ENCODE data around the gene CEP72. TPM values are rescaled to one million over a fixed set of nuclear protein-coding genes. Genes with fewer than 3 reads are reported as not detected.

The CEP72 gene
- total RNA-seq, 1 experiment from 2014 or later = 33.2 TPM

GRCh38 chr5:670396-671270 is 58.5 kb downstream of the CEP72 start:
- no TSS peak for BruUV-seq (replicated peaks)
- intact Hi-C loops (cut with micrococcal nuclease; ENCODE audit: unreplicated experiment) = loop anchor here (5.0 kb wide), 1 partner anchor 232 kb away; no protein-coding TSS in a partner anchor
- Histone ChIP-seq H3K27me3 (ENCODE audit: control insufficient read depth, insufficient read depth, low read length) (no peaks in the 10 kb centered on the region), H3K4me1 (ENCODE audit: control insufficient read depth, insufficient read depth, low read length) (peaks cover 52% of the 10 kb centered on the region), H3K27ac (ENCODE audit: low read length) (peak overlapping the region; percentile 63; the same call in 1 of the 2 replicates), H3K4me3 (ENCODE audit: low read depth in 2 of 2, low read length in 2 of 2) (peak overlapping the region in 1 of 2 experiments; percentile 49; a peak in 1 of 4 replicates), H3K9me3 (ENCODE audit: control insufficient read depth, insufficient read depth, low read depth, low read length) (no peaks in the 10 kb centered on the region), H3K36me3 (ENCODE audit: control insufficient read depth, insufficient read depth, low read length) (no peaks in the 10 kb centered on the region; the same call in 1 of the 2 replicates)
- DNase-seq (ENCODE audit: low read depth, low spot score) (no peak), ATAC-seq (peak; percentile 5; the same call in 1 of the 2 replicates)
- CTCF ChIA-PET = interaction anchor here (0.6 kb wide), 1 partner anchor 23 kb away, joined by 7 read pairs; the partner anchor contains the start of gene TPPP
- TF ChIP-seq TCF7L2 (IDR thresholded peaks at IDR 0.05; ENCODE audit: low read depth, low read length) (no peak), REST (IDR thresholded peaks at IDR 0.05; ENCODE audit: insufficient read depth in 1 of 2, low read depth in 2 of 2, low read length in 1 of 2) (no peak), POLR2AphosphoS5 (IDR thresholded peaks at IDR 0.05; ENCODE audit: low read depth, low read length) (0 out of 2 replicates have a peak, but pooled peaks have one; percentile 25), CTCF (IDR thresholded peaks at IDR 0.05) (no peak), SIN3A (IDR thresholded peaks at IDR 0.05; ENCODE audit: borderline replicate concordance, insufficient read depth, low read depth, low read length) (no peak)
- POLR2A ChIA-PET = no interaction called here
- in situ Hi-C loops (cut with HindIII; ENCODE audit: low pct_unique_long_range_greater_than_20kb, low sequenced_read_pairs) = no loop called here

GRCh38 chr5:671459-672328 is 59.6 kb downstream of the CEP72 start:
- POLR2A ChIA-PET = no interaction called here
- Histone ChIP-seq H3K4me3 (ENCODE audit: low read depth in 2 of 2, low read length in 2 of 2) (peak overlapping the region; percentile 22 to 49; a peak in 3 of 4 replicates), H3K36me3 (ENCODE audit: control insufficient read depth, insufficient read depth, low read length) (no peaks in the 10 kb centered on the region; the same call in 1 of the 2 replicates), H3K27me3 (ENCODE audit: control insufficient read depth, insufficient read depth, low read length) (no peaks in the 10 kb centered on the region), H3K27ac (ENCODE audit: low read length) (peak overlapping the region; percentile 57), H3K4me1 (ENCODE audit: control insufficient read depth, insufficient read depth, low read length) (peaks cover 52% of the 10 kb centered on the region), H3K9me3 (ENCODE audit: control insufficient read depth, insufficient read depth, low read depth, low read length) (no peaks in the 10 kb centered on the region)
- intact Hi-C loops (cut with micrococcal nuclease; ENCODE audit: unreplicated experiment) = loop anchor here (5.0 kb wide), 1 partner anchor 231 kb away; no protein-coding TSS in a partner anchor
- peak; percentile 68 for DNase-seq (ENCODE audit: low read depth, low spot score)
- CTCF ChIA-PET = no interaction called here
- no TSS peak for BruUV-seq (replicated peaks)
- peak; percentile 67 for ATAC-seq
- no peak for TF ChIP-seq REST (IDR thresholded peaks at IDR 0.05; ENCODE audit: insufficient read depth in 1 of 2, low read depth in 2 of 2, low read length in 1 of 2)
- TF ChIP-seq TCF7L2 (IDR thresholded peaks at IDR 0.05; ENCODE audit: low read depth, low read length) = no peak; the same call in 1 of the 2 replicates
- peak; percentile 96 for TF ChIP-seq CTCF (IDR thresholded peaks at IDR 0.05)
- 0 out of 2 replicates have a peak, but pooled peaks have one; percentile 57 for TF ChIP-seq SIN3A (IDR thresholded peaks at IDR 0.05; ENCODE audit: borderline replicate concordance, insufficient read depth, low read depth, low read length)
- TF ChIP-seq POLR2AphosphoS5 (IDR thresholded peaks at IDR 0.05; ENCODE audit: low read depth, low read length) = no peak; the same call in 1 of the 2 replicates
- in situ Hi-C loops (cut with HindIII; ENCODE audit: low pct_unique_long_range_greater_than_20kb, low sequenced_read_pairs) = no loop called here
